NCI-H524 (cell line): ENCODE data around the gene SUPT6H.
A peak's percentile ranks its signal among the peaks of the same experiment; 100 is the strongest.
"Not testable (repeated sequence)": the region's sequence is repeated elsewhere in the genome, so short reads cannot be mapped to it uniquely, and the experiment has no call there.

Experiments
- DNase-seq, 2 experiments: peaks; one replicate each; lab custom pipeline; 2025; lab: John Stamatoyannopoulos, UW

The SUPT6H gene

DNA sequence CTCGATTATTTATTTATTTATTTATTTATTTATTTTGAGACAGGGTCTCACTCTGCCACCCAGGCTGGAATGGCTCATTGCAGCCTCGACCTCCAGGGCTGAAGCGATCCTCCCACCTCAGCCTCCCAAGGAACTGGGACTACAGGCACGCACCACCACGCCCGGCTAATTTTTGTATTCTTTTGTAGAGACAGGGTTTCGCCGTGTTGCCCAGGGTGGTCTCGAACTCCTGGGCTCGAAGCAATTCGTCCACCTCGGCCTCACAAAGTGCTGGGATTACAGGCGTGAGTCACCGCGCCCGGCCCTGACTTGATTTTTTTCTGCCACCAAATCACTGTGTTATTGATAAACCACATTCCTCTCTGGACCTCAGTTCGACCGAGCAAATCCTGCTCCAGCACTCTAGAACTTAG lies 57.0 kb downstream of the SUPT6H start:
- DNase-seq, result no peak

DNA sequence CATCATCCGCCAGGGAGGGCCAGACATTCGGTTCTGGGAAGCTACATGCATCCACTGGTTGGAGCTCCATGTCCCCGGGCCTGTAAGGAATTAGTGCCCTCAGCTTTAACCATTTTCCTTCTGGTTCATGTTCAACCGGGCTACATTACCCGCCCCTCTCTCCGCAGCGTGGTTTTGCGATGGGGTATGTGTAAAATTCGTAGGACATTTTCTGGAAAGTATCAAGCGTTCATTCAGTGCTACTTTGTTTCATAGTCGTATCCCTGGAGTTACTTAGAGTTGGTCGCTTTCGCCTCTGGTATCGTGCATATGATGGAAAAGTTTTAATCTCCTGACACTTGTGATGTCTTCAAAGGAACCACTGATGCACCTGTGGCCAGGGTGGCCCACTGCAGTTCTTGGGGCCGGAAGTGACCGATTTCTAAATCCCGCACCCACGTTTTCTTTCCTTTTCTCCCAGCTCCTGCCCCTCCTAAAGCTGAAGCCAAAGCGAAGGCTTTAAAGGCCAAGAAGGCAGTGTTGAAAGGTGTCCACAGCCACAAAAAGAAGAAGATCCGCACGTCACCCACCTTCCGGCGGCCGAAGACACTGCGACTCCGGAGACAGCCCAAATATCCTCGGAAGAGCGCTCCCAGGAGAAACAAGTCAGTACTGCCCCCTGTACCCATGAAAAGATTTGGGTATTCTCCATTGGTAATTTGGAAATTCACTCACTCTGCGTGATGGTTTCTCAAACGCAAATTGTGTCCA lies 58.4 kb downstream of the SUPT6H start:
- DNase-seq, result peak in 1 of 2 experiments; percentile 38

DNA sequence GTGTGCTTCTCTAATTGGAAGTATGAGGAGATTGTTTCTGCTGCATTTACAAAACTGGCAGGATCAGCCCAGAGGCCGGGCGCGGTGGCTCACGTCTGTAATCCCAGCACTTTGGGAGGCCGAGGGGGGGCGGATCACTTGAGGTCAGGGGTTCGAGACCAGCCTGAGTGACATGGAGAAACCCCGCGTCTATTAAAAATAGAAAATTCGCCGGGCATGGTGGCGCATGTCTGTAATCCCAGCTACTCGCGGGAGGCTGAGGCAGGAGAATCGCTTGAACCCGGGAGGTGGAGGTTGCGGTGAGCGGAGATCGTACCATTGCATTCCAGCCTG lies 59.0 kb downstream of the SUPT6H start:
- not testable (repeated sequence) for DNase-seq

DNA sequence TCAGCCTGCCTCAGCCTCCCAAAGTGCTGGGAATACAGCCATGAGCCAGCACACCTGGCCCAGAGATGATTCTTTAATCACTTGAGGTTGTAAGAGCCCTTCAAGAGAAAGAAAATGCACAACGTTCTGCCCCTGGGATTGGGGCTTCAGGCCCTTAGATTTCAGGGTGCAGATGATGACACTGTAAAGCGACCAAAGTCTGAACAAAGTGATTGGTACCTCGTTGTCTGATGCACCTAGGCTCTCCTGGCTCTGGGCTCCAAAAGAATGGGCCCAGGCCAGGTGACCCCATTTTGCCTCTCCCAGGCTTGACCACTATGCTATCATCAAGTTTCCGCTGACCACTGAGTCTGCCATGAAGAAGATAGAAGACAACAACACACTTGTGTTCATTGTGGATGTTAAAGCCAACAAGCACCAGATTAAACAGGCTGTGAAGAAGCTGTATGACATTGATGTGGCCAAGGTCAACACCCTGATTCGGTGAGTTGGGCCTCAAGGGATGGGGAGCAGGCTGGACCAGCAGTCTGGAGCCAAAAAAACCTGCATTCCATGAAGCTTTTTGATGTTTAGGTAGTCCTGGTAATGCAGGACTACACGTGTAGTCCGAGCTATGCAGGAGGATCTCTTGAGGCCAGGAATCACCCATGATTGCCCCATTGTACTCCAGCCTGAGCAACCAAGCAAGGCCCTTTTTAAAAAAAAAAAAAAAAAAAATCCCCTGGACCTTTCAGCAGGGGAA lies 60.6 kb downstream of the SUPT6H start:
- DNase-seq, result no peak

DNA sequence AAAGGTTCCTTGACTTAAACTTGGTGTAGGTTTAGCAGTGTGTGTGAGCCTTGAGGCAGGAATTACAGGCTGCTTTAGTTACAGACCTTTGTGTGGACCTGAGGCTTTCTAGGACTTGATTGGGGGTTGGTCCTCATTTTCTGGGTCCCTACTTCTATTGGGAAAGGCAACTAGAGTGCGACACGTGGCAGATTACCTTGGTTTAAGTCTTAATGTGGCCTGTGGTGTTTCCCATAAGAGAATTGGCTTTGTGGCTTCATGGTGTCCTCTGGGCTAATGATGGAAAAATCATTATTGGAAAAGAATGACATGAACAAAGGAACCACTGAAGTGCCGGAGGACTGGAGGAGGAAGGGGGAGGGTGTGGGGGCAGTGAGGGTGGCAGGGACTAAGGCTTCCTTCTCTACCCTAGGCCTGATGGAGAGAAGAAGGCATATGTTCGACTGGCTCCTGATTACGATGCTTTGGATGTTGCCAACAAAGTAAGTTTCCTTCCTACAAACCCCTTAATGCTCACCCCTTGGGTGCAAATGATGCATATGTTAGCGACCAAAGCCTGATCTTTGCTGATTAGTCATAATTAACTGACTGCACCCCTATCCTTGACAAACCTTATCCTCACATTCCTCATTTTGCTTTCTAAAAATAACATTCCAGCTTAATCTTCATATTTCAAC lies 61.3 kb downstream of the SUPT6H start:
- DNase-seq, result no peak

DNA sequence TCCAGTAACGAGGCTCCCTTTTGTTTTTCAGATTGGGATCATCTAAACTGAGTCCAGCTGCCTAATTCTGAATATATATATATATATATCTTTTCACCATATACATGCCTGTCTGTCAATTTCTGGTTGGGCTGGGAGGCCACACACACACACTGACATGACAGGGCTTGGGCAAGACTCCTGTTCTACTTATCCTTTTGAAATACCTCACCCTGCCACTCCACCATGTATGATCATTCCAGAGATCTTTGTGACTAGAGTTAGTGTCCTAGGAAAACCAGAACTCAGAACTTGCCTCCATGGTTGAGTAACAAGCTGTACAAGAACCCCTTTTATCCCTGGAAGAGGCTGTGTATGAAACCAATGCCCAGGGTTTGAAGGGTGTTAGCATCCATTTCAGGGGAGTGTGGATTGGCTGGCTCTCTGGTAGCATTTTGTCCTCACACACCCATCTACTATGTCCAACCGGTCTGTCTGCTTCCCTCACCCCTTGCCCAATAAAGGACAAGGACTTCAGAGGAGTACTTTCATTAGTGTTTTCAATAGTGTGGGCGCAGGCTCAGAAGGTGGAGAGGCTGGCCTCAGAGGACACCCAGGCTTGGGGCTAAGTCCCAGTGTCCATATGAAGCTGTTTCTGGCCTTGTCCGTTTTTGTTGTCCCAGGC lies 62.0 kb downstream of the SUPT6H start:
- peak in 1 of 2 experiments; percentile 45 for DNase-seq

DNA sequence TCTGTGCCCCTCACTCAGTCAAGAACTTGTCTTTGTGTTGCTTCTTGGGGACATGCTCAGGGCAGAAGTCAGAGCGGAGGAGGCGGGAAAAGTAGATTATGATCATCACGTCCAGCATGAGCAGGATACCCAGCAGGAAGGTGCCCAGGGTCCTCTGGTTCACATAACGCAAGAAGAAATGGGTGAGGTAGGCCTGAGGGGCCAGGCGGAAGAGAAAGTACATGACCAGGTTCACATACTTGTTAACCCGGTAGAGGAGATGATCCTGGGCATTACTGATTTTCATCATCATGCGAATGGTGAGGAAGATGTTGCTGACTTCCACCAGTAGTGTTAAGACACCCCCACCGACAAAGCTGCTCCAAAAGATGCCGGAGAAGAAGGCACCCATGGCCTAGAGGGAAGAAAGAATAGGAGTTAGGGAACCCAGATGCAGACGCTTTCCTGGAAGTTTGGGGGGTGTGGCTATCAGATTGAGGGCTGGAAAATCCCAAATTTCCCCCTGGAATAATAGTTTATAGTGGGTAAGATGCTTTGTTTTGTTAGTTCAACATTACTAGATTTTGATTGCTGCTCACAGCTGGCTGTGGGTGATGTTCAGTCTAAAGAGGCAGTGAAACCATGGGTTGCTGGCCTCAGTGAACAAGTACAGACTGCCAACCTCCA lies 62.6 kb downstream of the SUPT6H start:
- peak; percentile 63 to 76 for DNase-seq

DNA sequence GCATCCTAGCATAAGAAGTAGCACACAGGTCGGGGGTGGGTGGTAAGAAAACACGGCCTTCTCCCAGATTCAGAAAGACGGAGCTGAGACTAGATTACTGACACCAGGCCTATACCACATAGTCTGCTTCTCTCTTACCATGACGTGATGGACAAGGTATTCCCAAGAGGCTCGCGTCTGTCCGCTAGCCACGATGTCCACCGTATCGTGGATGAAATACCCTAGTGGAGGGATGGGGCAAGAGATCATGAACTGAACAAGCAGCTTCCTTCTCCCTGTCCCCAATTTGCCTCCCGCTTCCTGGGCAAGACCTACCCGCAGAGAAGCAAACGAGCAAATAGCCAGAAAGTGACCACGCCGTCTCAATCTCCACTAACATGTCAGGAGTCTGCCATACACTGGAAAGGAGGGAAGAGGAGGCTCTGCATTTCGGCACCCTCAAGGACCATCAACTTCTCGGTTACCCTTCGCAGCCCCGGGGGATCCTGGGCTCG lies 63.2 kb downstream of the SUPT6H start:
- DNase-seq, result peak; percentile 78 to 86

DNA sequence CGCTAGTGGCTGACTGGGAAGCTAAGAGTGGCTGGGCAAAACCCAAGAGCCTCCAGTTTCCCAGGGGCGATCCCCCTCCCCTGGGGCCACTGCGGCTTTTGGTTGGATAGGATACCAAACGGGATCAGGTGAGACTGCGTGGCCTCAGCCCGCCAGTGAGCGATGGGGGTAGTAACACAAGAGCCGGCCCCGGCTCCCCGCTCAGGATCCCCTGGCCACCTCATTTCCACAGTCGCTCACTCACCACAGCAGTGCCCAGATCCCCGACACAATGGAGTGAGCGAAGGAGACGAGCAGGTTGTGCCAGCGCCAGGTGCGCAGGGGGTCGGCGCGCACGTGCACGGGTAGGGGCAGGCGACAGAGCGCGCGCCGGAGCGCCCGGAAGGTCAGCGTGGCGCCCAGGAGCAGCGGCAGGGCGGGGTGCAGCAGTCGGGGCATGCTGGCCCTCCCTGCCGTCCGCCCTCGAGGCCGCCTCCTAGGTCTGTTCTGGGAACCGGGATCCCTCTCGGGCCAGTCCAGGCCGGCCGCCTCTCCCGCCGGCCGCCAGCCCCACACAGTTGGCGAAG lies 63.7 kb downstream of the SUPT6H start:
- DNase-seq, result peak; percentile 91 to 92

DNA sequence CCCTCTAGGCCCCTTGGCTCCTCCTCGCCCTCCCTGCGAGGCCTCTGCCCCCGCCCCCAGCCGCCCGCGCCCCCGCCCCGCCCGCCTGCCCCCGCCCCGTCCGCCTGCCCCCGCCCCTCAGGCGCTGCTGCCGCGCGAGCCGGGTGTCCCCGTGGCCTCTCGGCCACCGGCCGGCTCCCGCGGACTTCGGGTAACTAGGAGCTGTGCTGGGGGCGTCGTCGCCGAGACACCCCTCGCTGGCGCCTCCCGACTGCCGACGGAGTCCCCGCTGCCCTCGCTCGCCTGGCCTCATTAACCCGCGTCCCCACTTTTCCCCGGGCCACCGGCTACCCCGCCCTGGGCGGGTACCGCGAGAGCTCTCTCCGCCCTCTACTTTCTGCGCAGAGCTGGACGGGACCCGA lies 64.2 kb downstream of the SUPT6H start, which contains the start of gene TLCD1:
TLCD1 (minus strand) TSS at position 8 of the 401 bp plus-strand sequence. CDS start 136 bp downstream, outside the sequence.
- DNase-seq, result peak; percentile 82 to 85

DNA sequence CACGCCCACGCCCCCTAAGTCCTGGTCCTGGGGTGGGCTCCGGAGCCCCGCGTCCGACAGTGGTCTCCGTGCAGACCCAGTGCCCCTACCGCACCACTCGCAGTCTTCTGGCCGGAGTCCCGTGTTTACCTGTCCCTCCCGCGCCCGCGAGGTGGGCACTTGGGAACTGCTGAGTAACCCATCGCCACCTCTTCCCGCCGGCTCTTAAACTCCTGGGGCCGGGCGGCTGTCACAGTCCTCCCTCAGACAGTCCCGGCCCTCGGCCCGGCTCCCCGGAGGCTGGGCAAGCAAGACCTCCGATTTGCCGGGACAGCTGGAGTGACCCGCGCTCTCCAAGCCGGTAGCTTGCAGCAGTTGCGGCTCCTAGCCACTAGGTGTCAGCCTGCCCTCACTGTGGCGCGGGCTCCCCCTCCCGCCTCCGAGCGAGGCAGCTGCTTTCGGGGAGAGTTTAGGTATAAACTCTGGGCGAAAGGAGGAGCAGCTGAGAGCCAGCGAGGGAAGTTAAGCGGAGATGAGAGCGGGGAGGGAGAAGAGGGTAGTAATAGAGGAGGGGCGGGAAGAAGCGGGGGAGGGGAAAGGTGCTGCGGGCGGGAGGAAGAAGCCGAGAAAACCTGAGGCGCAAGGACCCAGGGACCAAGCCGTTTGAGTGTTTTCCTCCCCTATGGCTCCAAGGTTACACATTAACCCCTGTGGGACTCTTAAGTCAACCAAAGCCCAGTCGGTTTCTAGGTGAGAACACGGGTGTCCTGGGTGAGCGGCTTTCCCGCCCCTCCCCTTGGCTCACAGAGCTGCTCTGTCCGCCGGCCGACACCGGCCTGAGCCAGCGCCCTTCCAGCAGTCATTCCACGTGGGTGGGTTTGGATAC lies 64.9 kb downstream of the SUPT6H start:
- peak; percentile 100 for DNase-seq

DNA sequence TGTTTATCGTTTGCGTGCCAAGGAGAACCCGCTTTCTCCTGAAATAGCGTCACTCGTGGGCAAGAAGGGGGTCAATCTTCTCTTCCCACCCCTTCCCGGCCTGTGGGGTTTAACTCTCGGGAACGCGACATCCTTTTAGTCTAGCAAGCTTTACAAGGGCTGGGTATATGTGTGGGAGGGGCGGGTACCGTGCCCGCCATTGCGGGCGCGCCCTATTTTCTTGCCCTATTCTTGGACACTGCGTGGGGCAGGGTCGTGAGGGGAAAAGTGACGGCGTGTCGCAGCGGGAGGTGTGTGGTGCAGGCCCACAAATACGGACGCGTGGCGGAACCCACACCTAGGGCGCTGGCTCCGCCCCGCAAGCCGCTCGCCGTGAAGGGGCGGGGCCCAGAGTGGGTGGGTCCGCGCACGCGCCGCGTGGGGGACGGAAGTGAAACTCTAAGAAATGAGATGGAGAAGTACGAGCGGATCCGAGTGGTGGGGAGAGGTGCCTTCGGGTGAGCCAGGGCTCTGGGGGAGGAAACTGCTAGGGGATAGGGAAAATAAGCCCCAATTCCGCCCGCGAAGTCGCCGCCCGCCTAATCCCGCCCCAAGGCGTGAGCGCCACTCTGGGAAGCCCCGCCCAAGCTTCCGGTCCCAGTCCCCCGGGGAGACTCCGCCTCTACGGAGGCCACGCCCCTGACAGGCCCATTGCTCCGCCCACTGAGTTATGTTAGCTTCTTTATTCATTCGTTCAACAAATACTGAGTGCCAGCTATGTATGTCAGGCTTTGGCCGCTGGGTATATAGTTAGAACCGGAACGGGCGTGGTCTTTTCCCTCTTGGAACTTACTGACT lies 66.6 kb downstream of the SUPT6H start, which contains the start of gene NEK8:
NEK8 (plus strand) TSS at position 425 of the 837 bp plus-strand sequence; CDS start at position 451, 26 bp downstream.
- DNase-seq, result peak; percentile 96 to 97

DNA sequence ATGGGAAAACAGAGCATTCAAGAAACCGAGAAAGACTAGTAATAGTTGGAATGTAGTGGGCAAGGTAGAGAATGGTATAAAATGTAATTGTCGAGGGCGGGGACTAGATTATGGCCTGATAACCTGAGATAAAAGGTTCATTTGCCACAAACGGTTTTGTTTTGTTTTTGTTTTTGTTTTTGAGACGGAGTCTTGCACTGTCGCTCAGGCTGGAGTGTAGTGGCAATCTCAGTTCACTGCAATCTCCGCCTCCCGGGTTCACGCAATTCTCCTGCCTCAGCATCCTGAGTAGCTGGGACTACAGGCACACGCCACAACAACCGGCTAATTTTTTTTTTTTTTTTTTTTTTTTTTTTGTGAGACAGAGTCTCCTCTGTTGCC lies 67.9 kb downstream of the SUPT6H start:
- DNase-seq, result no peak

DNA sequence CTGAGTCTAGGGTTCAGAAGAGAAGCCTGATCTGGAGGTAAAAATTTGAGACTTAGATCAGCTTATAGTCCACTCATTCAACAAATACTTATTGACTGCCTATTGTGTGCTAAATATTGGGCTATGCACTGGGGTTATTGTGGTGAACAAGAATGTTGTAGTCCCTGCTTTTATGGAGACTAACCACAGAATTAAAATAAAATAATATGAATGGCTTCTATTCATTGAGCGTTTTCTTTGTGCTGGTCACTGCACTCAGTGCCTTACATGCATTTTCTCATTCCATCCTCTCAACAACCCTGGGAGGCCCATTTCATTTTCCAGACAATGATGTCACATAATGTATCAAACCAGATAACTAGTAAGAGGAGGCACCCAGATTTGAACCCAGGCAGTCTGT lies 71.3 kb downstream of the SUPT6H start:
- DNase-seq, result no peak

DNA sequence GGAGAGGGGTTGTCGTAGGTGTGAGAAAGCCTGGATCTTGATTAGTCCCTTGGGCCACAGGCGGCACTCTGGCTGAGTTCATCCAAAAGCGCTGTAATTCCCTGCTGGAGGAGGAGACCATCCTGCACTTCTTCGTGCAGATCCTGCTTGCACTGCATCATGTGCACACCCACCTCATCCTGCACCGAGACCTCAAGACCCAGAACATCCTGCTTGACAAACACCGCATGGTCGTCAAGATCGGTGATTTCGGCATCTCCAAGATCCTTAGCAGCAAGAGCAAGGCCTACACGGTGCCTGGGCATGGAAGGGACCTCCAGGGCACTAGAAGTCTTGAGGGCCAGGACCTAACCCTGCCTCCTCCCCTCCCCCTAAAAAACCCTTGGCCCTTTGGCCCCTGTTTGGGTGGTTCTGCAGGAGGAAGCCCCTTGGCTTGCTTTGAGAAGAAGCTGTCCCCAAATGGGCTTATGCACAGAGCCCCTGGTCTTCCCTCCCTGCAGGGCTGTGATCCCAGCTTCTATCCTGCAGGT lies 72.8 kb downstream of the SUPT6H start:
- no peak for DNase-seq

DNA sequence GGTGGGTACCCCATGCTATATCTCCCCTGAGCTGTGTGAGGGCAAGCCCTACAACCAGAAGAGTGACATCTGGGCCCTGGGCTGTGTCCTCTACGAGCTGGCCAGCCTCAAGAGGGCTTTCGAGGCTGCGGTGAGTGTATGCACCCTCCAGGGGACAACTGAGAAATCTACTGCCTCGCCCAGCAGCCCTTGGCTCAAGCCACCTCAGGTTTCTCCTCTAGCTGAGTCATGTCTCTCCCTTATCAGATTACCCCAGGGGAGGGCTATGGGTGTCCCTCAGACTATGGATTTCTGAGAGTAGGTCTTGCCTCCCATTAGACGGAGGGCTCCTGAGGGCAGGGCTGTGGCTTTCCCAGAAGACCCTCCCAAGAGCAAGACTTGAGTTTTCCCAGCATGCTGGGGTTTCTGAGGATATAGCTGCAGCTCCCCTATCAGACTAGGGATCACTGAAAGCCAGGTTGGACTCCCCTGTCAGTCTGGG lies 73.3 kb downstream of the SUPT6H start:
- DNase-seq, result no peak

DNA sequence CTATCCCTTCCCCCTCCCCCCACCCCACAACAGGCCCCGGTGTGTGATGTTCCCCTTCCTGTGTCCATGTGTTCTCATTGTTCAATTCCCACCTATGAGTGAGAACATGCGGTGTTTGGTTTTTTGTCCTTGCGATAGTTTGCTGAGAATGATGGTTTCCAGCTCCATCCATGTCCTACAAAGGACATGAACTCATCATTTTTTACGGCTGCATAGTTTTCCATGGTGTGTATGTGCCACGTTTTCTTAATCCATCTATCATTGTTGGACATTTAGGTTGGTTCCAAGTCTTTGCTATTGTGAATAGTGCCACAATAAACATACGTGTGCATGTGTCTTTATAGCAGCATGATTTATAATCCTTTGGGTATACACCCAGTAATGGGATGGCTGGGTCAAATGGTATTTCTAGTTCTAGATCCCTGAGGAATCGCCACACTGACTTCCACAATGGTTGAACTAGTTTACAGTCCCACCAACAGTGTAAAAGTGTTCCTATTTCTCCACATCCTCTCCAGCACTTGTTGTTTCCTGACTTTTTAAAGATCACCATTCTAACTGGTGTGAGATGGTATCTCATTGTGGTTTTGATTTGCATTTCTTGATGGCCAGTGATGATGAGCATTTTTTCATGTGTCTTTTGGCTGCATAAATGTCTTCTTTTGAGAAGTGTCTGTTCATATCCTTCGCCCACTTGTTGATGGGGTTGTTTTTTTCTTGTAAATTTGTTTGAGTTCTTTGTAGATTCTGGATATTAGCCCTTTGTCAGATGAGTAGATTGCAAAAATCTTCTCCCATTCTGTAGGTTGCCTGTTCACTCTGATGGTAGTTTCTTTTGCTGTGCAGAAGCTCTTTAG lies 74.1 kb downstream of the SUPT6H start:
- DNase-seq, result not testable (repeated sequence)

DNA sequence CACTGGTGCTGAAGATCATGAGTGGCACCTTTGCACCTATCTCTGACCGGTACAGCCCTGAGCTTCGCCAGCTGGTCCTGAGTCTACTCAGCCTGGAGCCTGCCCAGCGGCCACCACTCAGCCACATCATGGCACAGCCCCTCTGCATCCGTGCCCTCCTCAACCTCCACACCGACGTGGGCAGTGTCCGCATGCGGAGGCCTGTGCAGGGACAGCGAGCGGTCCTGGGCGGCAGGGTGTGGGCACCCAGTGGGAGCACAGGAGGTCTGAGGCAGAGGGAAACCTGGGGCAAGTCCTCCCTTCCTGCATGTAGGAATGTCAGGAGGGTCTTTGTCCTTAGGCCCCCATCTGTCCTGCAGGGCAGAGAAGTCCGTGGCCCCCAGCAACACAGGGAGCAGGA lies 75.3 kb downstream of the SUPT6H start:
- no peak for DNase-seq
